Breast epithelium (tissue), 4 donors: ENCODE results near the gene MMP23B. TPM values are rescaled to one million over a fixed set of nuclear protein-coding genes. Genes with fewer than 3 reads are reported as not detected.

Source experiments
- DNase-seq, 2 donors: peaks; one replicate each; pipeline ENCODE4 v3.0.0-alpha.2; 2019; ENCODE audit warnings: low spot score in 2 of 2
- H3K27ac ChIP-seq, 2 donors: fragments of 200-600 bp; sonication (generic) in 1 of 2; one replicate each; pipeline ENCODE4 v1.5.1; 2016 to 2019; ENCODE audit warnings: mild to moderate bottlenecking in 1 of 2
- H3K27me3 ChIP-seq, 2 donors: fragments of 200-600 bp; sonication (generic) in 1 of 2; one replicate each; pipeline versions ENCODE4 v1.5.1 to v1.6.0; 2017 to 2019; ENCODE audit warnings: control low read depth in 1 of 2, mild to moderate bottlenecking in 1 of 2
- H3K36me3 ChIP-seq: fragments of 200-600 bp; one replicate; pipeline ENCODE4 v1.5.1; 2019
- H3K4me1 ChIP-seq, 2 donors: fragments of 200-600 bp; sonication (generic); one replicate each; pipeline ENCODE4 v1.5.1; 2016 to 2019; ENCODE audit warnings: control low read depth in 1 of 2
- H3K4me3 ChIP-seq, 3 donors: fragments of 200-600 bp; sonication (generic); 1 replicate in 2 of 3; 2 replicates in 1 of 3; pipeline ENCODE4 v1.5.1; 2016 to 2019; ENCODE audit warnings: mild to moderate bottlenecking in 3 of 3, moderate library complexity in 2 of 3
- H3K9me3 ChIP-seq, 2 donors: fragments of 200-600 bp; sonication (generic) in 1 of 2; one replicate each; pipeline ENCODE4 v1.5.1; 2016 to 2019; ENCODE audit warnings: control low read depth in 1 of 2
- POLR2A ChIP-seq: fragments of 450-650 bp; IDR thresholded peaks from one replicate; pipeline ENCODE4 v1.6.1; 2016; ENCODE audit warnings: antibody characterized with exemption, mild to moderate bottlenecking, moderate library complexity
- POLR2AphosphoS5 ChIP-seq, 3 donors: sonication (generic); formaldehyde crosslinking; IDR thresholded peaks; one replicate each; pipeline ENCODE4 v1.6.1; 2017; ENCODE audit warnings: antibody characterized with exemption in 3 of 3
- intact Hi-C: fragments of 100-400 bp; cut with DNase I; formaldehyde crosslinking; loops from one replicate; pipeline ENCODE4 v1.15.1; 2023; ENCODE audit warnings: low total_unique reads
- total RNA-seq, 3 donors: library from RNA; depleted of rRNA; stranded (reverse); fragments of >200 nt; gene quantifications; one replicate each; pipeline ENCODE4 v1.1.0, GENCODE V29; 2016
- TF ChIP-seq, protein P1 (sequence below), 3 donors: fragments of 450-650 bp; IDR thresholded peaks; one replicate each; pipeline ENCODE4 v1.5.1; 2016 to 2017; ENCODE audit warnings: antibody characterized with exemption in 3 of 3, mild to moderate bottlenecking in 3 of 3, moderate library complexity in 3 of 3

Gene MMP23B
- total RNA-seq, 3 donors from 2014 or later, result 2.7 to 15.5 (median 7.5) TPM

DNA sequence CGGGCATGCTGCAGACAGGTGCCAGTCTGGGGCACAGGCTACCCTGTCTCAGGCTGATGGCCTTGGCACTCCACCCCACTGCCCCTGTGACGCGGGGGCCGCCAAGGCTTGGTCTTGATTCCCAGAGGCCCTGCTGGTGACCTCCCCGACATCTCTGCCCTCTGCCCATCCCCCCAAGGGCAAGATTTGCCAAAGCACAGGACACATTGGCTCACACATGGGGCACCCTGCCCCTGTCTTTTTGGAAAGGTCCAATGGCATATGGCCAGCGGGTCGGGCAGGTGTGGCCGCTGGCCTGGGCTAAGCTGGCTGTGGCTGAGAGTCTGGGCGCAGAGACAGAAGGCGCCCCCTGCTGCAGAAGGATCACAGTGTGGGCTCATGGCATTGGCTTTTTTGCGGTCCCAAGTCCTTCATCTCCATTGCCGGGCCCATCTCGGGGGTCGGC is 12.0 kb upstream of the MMP23B start:
- Histone ChIP-seq H3K36me3 (no peaks in the 10 kb centered on the region), H3K4me3 (no peak overlapping the region), H3K4me1 (peaks cover 7 to 12% of the 10 kb centered on the region in 2 donors), H3K9me3 (no peaks in the 10 kb centered on the region), H3K27ac (no peak overlapping the region), H3K27me3 (no peaks in the 10 kb centered on the region)
- no peak for DNase-seq
- no peak for TF ChIP-seq POLR2A
- no peak for TF ChIP-seq POLR2AphosphoS5 (IDR thresholded peaks at IDR 0.05)
- TF ChIP-seq, protein P1, sequence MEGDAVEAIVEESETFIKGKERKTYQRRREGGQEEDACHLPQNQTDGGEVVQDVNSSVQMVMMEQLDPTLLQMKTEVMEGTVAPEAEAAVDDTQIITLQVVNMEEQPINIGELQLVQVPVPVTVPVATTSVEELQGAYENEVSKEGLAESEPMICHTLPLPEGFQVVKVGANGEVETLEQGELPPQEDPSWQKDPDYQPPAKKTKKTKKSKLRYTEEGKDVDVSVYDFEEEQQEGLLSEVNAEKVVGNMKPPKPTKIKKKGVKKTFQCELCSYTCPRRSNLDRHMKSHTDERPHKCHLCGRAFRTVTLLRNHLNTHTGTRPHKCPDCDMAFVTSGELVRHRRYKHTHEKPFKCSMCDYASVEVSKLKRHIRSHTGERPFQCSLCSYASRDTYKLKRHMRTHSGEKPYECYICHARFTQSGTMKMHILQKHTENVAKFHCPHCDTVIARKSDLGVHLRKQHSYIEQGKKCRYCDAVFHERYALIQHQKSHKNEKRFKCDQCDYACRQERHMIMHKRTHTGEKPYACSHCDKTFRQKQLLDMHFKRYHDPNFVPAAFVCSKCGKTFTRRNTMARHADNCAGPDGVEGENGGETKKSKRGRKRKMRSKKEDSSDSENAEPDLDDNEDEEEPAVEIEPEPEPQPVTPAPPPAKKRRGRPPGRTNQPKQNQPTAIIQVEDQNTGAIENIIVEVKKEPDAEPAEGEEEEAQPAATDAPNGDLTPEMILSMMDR (IDR thresholded peaks at IDR 0.05), result no peak
- intact Hi-C loops, result no loop called here

DNA sequence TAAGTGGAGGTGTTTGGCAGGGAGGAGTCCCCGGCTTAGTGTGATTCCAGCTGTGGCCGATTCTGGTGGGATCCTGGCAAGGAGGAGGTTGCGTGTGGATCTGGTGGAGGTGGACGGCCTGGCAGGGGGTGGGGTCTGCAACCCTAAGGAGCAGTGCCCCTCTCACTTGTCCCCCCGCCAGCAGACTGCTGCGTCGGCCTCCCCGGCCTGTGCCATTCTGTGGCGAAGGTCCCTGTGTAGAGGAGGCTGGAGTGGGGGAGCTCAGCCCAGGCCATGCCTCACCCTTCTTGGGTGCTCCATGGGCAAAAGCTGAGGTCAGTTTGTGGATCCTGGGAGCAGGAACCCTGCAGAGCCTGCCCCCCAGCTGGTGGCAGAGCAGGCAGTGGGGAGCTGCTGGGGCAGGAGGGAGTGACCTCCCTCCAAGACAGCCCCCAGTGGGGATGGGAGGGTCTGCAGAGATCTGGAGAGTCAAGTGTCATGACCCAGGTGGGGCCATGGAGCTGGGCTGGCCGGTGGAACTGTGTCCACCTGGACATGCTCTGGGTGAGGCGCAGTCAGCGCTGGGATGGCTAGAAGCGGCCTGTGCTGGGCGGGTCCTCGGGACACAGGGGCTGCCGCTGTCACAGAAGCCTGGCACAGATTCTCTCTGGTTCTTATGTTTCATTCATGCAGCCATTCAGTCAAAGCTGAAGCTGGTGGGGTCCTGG is 11.4 kb upstream of the MMP23B start:
- TF ChIP-seq POLR2AphosphoS5 (IDR thresholded peaks at IDR 0.05) (no peak), POLR2A (no peak)
- TF ChIP-seq, protein P1 (IDR thresholded peaks at IDR 0.05), result no peak
- Histone ChIP-seq H3K27me3 (no peaks in the 10 kb centered on the region), H3K9me3 (no peaks in the 10 kb centered on the region), H3K27ac (no peak overlapping the region), H3K36me3 (no peaks in the 10 kb centered on the region), H3K4me1 (peaks cover 7 to 12% of the 10 kb centered on the region in 2 donors), H3K4me3 (no peak overlapping the region)
- intact Hi-C loops, result no loop called here
- DNase-seq, result no peak

DNA sequence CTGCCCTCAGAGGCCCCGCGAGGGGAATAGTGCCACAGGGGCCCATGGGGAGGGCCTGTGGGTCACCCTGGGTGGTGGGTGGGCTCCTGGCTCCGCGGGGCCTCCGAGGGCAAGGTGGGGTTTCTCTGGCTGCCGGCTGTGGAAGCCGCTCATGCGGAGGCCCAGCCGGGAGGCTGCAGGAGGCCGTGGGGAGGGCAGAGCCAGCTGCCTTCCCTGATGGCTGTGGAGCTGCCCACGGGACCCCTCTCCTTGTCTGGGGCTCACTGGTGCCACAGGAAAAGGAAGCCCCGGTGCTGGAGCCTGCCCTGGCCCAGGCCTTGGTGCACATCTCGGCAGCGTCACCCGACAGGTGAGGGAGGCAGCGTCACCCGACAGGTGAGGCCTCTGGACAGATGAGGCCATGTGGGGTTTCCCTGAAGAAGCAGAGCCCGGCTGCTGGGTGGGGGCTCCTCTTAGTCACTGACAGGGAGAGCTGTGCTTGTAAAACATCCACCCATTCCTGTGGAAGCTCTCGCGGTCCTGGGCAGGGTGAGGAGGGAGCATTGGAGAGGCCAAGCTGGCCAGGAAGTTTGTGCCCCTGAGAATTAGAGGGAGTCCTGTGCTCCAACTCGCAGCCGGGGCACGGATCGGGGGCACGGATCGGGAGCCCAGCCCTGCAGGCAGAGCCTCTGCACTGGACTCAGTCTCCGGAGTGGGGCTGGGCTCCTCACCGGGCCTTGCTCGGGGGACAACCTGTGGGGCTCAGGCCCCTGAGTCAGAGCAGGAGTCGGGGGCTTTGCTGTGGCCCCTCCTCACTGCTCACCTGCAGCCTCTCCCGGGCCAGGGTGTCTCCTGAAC is 10.6 kb upstream of the MMP23B start:
- H3K27me3 ChIP-seq, result no peaks in the 10 kb centered on the region
- TF ChIP-seq POLR2A (no peak), POLR2AphosphoS5 (IDR thresholded peaks at IDR 0.05) (no peak)
- TF ChIP-seq, protein P1 (IDR thresholded peaks at IDR 0.05), result no peak
- no peaks in the 10 kb centered on the region for H3K9me3 ChIP-seq
- peaks cover 7 to 11% of the 10 kb centered on the region in 2 donors for H3K4me1 ChIP-seq
- H3K4me3 ChIP-seq, result no peak overlapping the region
- H3K27ac ChIP-seq, result no peak overlapping the region
- H3K36me3 ChIP-seq, result no peaks in the 10 kb centered on the region
- no peak for DNase-seq
- intact Hi-C loops, result no loop called here

DNA sequence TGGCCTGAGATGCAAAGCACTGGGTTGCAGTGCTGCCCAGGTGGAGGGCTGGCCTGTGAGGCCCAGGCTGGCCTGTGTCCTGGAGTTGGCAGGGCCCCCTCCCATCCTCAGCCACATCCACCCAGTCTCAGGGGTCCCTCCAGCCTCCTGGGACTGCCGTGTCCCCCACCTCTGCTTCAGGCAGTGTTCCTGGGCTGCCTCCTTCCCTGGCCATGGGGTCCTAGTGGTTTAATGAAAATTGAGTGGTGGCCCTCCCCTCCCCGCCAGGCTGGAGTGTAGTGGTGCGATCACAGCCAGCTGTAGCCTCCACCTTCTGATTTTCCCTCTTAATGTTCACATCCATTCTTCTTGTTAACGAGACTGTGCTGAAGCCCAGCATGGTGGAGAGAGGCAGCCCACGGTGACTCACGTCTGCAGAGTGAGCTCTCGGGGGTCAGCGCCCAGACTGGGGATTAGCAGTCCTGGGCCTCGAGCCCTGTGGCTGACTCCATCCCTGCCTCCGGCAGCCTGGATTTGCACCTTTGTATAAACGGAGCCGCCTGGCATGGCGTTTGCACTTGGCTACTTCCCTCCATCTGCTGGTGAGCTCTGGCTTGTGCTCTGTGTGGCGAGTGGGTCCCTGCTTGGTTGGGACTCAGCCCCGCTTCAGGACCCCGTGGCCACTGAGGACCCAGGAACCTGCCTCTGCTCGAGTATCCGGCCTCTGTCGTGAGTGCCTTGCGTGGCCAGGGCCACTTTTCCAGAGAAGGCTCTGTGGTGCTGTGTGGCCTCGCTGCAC is 9.8 kb upstream of the MMP23B start:
- Histone ChIP-seq H3K9me3 (no peaks in the 10 kb centered on the region), H3K4me3 (no peak overlapping the region), H3K36me3 (no peaks in the 10 kb centered on the region), H3K27ac (no peak overlapping the region), H3K27me3 (no peaks in the 10 kb centered on the region), H3K4me1 (peaks cover 0 to 3% of the 10 kb centered on the region in 2 donors)
- no peak for TF ChIP-seq POLR2A
- no peak for TF ChIP-seq POLR2AphosphoS5 (IDR thresholded peaks at IDR 0.05)
- TF ChIP-seq, protein P1 (IDR thresholded peaks at IDR 0.05), result no peak
- no peak for DNase-seq
- intact Hi-C loops, result no loop called here
